HL-60/S4 (cell line): ENCODE measurements around the gene ICAM2.
"Not testable (repeated sequence)": the region's sequence is repeated elsewhere in the genome, so short reads cannot be mapped to it uniquely, and the experiment has no call there.

Source experiments
- in situ Hi-C: fragments of 300-500 bp; cut with MboI; formaldehyde crosslinking; loops from 2 replicates; pipeline ENCODE4 v1.14.3; 2022; ENCODE audit warnings: low sequenced_read_pairs

ICAM2 gene

GRCh38 chr17:64045176-64045575 lies 24.7 kb upstream of the ICAM2 start:
- in situ Hi-C loops = loop anchor here (25.0 kb wide), 1 partner anchor 242 kb away; no protein-coding TSS in a partner anchor

- in situ Hi-C loops = loop anchor here (25.0 kb wide), 1 partner anchor 244 kb away; no protein-coding TSS in a partner anchor
Measured at GRCh38 chr17:64042700-64043485, 22.5 kb upstream of the ICAM2 start.

- in situ Hi-C loops = loop anchor here (25.0 kb wide), 1 partner anchor 245 kb away; no protein-coding TSS in a partner anchor
Measured at GRCh38 chr17:64041912-64042311, 21.5 kb upstream of the ICAM2 start.

- in situ Hi-C loops = loop anchor here (25.0 kb wide), 1 partner anchor 247 kb away; no protein-coding TSS in a partner anchor
Measured at GRCh38 chr17:64040206-64040605, 19.8 kb upstream of the ICAM2 start.

- in situ Hi-C loops = loop anchor here (25.0 kb wide), 1 partner anchor 248 kb away; no protein-coding TSS in a partner anchor
Measured at GRCh38 chr17:64039106-64039400, 18.6 kb upstream of the ICAM2 start.

GRCh38 chr17:64038331-64039105 lies 18.1 kb upstream of the ICAM2 start:
- in situ Hi-C loops = loop anchor here (25.0 kb wide), 1 partner anchor 249 kb away; no protein-coding TSS in a partner anchor

- in situ Hi-C loops = loop anchor here (25.0 kb wide), 1 partner anchor 249 kb away; no protein-coding TSS in a partner anchor
Measured at GRCh38 chr17:64037802-64038201, 17.4 kb upstream of the ICAM2 start.

GRCh38 chr17:64037180-64037579 lies 16.7 kb upstream of the ICAM2 start:
- in situ Hi-C loops = loop anchor here (25.0 kb wide), 1 partner anchor 250 kb away; no protein-coding TSS in a partner anchor

GRCh38 chr17:64036198-64036922 lies 15.9 kb upstream of the ICAM2 start:
- in situ Hi-C loops = loop anchor here (25.0 kb wide), 1 partner anchor 251 kb away; no protein-coding TSS in a partner anchor

- in situ Hi-C loops = loop anchor here (25.0 kb wide), 1 partner anchor 255 kb away; no protein-coding TSS in a partner anchor
Measured at GRCh38 chr17:64032081-64032480, 11.6 kb upstream of the ICAM2 start.

- in situ Hi-C loops = loop anchor here (10.0 to 25.0 kb wide), 2 partner anchors 114 to 258 kb away; partner anchors contain the start of genes CSHL1 and GH1
Measured at GRCh38 chr17:64028874-64029464, 8.5 kb upstream of the ICAM2 start.

- in situ Hi-C loops = loop anchor here (10.0 to 25.0 kb wide), 2 partner anchors 111 to 261 kb away; partner anchors contain the start of genes CSHL1 and GH1
Measured at GRCh38 chr17:64025732-64026294, 5.4 kb upstream of the ICAM2 start.

- in situ Hi-C loops = loop anchor here (10.0 to 25.0 kb wide), 2 partner anchors 110 to 262 kb away; partner anchors contain the start of genes CSHL1 and GH1
Measured at GRCh38 chr17:64024781-64025731, 4.6 kb upstream of the ICAM2 start.

GRCh38 chr17:64024215-64024654 lies 3.8 kb upstream of the ICAM2 start:
- in situ Hi-C loops = loop anchor here (10.0 kb wide), 1 partner anchor 109 kb away; the partner anchor contains the start of genes CSHL1 and GH1

GRCh38 chr17:64022611-64023063 lies 2.2 kb upstream of the ICAM2 start:
- in situ Hi-C loops = loop anchor here (10.0 kb wide), 1 partner anchor 108 kb away; the partner anchor contains the start of genes CSHL1 and GH1

GRCh38 chr17:64019551-64019961 lies 877 bp downstream of the ICAM2 start:
- in situ Hi-C loops = not testable (repeated sequence)

GRCh38 chr17:64017381-64017980 lies 3.0 kb downstream of the ICAM2 start:
- in situ Hi-C loops = no loop called here

- in situ Hi-C loops = no loop called here
Measured at GRCh38 chr17:64016974-64017373, 3.5 kb downstream of the ICAM2 start.
